Choroid plexus epithelial cell (primary cell): ENCODE data around the gene CPZ.
A peak's percentile ranks its signal among the peaks of the same experiment; 100 is the strongest.

ENCODE experiments used
- DNase-seq: peaks from one replicate; pipeline ENCODE4 v3.0.0-alpha.2; 2010; ENCODE audit warnings: low read depth
- H3K4me3 ChIP-seq: 2 replicates; pipeline ENCODE4 v1.5.1; 2011; ENCODE audit warnings: low read depth, mild to moderate bottlenecking, control low read depth, low read length, moderate library complexity
- CTCF ChIP-seq: conservative IDR thresholded peaks from 2 replicates; pipeline ENCODE4 v1.5.1; 2011; ENCODE audit warnings: low read depth, mild to moderate bottlenecking, control low read depth, inconsistent platforms, low read length, moderate library complexity

The CPZ gene

GRCh38 chr4:8586671-8587468 lies 5.7 kb upstream of the CPZ start:
- no peak for DNase-seq
- TF ChIP-seq CTCF: no peak

DNA sequence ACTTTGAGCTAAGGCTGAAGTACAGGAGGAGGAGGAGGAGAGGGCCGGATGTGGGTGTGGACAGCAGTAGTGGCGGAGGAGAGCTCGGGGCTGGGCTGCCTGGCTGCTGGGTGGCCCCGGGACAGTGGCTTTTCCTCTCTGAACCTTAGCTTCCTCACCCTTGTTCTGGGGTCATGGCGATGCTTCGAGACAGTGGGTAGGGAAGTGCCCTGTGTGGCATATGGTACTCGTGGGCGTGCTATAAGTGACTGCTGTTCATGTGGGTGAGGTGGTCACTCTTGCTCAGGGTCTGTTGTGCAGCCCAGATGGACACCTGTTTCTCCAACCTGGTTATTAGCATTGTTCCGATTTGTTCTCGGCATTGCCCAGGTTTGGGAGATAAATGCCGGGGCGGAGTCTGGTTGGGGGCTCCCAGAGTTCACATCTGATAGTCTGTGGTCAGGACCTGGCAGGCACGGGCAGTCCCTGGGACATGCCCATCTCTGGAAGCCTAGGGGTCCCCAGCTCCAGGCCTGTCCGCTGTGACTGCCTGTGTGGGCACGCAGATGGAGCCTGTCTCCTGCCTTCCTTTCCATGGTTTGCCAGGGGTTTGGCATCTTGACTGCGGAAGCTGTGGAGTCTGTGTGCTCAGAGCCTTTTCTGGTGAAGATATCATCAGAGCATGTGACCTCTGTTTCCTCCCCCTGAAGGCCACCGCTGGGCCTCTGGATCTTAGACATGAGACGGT lies 4.9 kb upstream of the CPZ start:
- no peak overlapping the region for H3K4me3 ChIP-seq
- no peak for DNase-seq
- no peak for TF ChIP-seq CTCF

More at GRCh38 chr4:8586671-8587468, 5.7 kb upstream of the CPZ start:
- H3K4me3 ChIP-seq: no peak overlapping the region

- no peak for DNase-seq
- no peak overlapping the region for H3K4me3 ChIP-seq
- no peak for TF ChIP-seq CTCF
Measured at GRCh38 chr4:8588196-8588470, 4.4 kb upstream of the CPZ start.

DNA sequence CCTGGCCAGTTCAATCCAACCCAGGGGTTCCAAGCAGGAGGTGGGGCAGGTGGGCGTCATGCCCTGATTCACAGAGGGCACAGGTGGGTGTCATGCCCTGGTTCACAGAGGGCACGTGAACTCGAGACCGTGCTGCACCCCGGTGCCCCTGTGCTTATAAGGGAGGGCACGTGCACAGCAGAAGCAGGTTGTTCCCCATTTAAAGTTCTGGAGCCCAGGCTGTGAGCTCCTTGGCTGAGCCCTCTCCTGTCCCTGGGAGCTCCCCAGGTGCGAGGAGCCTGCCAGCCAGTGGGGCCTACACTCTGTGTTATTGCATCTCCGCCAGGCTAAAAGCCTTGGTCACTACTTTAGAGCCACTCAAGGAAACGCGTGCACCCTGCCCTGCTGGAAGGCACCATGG lies 3.2 kb upstream of the CPZ start:
- DNase-seq: no peak
- H3K4me3 ChIP-seq: no peak overlapping the region
- TF ChIP-seq CTCF: no peak

DNA sequence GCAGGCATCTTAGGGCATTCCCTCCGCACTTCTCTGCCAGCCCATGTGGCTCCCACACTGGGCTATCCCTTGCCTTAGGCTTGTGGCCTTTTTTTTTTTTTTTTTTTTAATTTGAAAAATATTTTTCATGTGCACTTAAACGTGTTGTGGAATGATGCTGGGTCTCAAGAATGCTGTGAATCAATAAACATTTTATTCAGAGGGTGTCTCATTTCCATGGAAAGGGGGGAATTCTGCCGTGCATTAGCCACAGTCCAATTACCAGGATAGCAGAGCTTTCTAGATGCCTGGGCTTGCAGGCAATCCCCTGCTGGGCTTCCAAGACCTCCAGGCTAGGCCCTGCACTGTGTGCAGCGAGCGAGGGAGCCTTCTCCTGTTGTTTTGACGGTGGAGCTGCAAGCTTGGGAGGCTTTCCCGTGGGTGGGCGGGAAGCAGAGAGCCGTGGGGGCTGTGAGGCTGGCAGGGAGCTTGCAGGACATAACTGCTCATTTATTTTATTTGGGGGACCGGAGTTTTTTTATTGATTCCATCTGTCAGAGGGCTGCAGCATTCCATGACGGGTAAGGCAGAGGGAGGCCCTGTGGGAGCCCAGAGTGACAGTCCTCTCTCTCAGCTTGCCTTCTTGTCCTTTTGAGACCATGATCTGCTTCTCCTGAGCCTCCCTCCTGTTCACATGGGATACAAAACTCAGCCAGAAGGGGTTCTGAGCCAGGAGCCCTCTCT lies 2.6 kb upstream of the CPZ start:
- TF ChIP-seq CTCF: no peak
- DNase-seq: peak; percentile 43
- H3K4me3 ChIP-seq: no peak overlapping the region

- no peak for DNase-seq
- no peak for TF ChIP-seq CTCF
- H3K4me3 ChIP-seq: no peak overlapping the region
Measured at GRCh38 chr4:8590546-8590880, 2.1 kb upstream of the CPZ start.
